Spleen (tissue), 11 donors: Measurements from ENCODE around the gene IGFALS. TPM values are rescaled to one million over a fixed set of nuclear protein-coding genes. Genes with fewer than 3 reads are reported as not detected.
A peak's percentile ranks its signal among the peaks of the same experiment; 100 is the strongest.

ENCODE experiments used
- DNase-seq: peaks from one replicate; pipeline ENCODE4 v3.0.0-alpha.2; 2020
- H3K27ac ChIP-seq, 8 donors: fragments of 200-600 bp; sonication (generic) in 7 of 8; 1 replicate in 4 of 8; 2 replicates in 4 of 8; pipeline versions ENCODE4 v1.5.0 to v1.8.0; 2016 to 2021; ENCODE audit warnings: inconsistent platforms in 4 of 8, mild to moderate bottlenecking in 4 of 8, moderate library complexity in 1 of 8
- H3K27me3 ChIP-seq, 7 donors: fragments of 200-600 bp; sonication (generic) in 6 of 7; replicated peaks in 1 of 7; 1 replicate in 4 of 7; 2 replicates in 3 of 7; pipeline versions ENCODE4 v1.5.0 to v1.8.0; 2016 to 2021; ENCODE audit warnings: inconsistent platforms in 3 of 7, mild to moderate bottlenecking in 1 of 7
- H3K36me3 ChIP-seq, 6 donors: fragments of 200-600 bp; sonication (generic) in 5 of 6; 1 replicate in 4 of 6; 2 replicates in 2 of 6; pipeline versions ENCODE4 v1.5.0 to v1.8.0; 2016 to 2021; ENCODE audit warnings: inconsistent platforms in 2 of 6
- H3K4me1 ChIP-seq, 6 donors: fragments of 200-600 bp; sonication (generic) in 5 of 6; 1 replicate in 3 of 6; 2 replicates in 3 of 6; pipeline versions ENCODE4 v1.5.0 to v1.8.0; 2016 to 2021; ENCODE audit warnings: inconsistent platforms in 3 of 6
- H3K4me3 ChIP-seq, 8 donors: fragments of 200-600 bp; sonication (generic) in 7 of 8; 1 replicate in 4 of 8; 2 replicates in 4 of 8; pipeline versions ENCODE4 v1.5.0 to v1.8.0; 2016 to 2021; ENCODE audit warnings: inconsistent platforms in 4 of 8, mild to moderate bottlenecking in 4 of 8, moderate library complexity in 2 of 8
- H3K9me3 ChIP-seq, 8 donors: fragments of 200-600 bp; sonication (generic) in 7 of 8; 1 replicate in 4 of 8; 2 replicates in 4 of 8; pipeline versions ENCODE4 v1.5.0 to v1.8.0; 2016 to 2021; ENCODE audit warnings: inconsistent platforms in 4 of 8
- CTCF ChIP-seq, 11 experiments: fragments of 200-600 bp in 7 of 11; fragments of 450-650 bp in 4 of 11; sonication (generic) in 4 of 11; IDR thresholded peaks in 8 of 11; conservative IDR thresholded peaks in 3 of 11; 1 replicate in 7 of 11; 2 replicates in 4 of 11; pipeline versions ENCODE4 v1.4.0 to v1.8.0; 2016 to 2021; ENCODE audit warnings: antibody characterized with exemption in 11 of 11, inconsistent platforms in 4 of 11, mild to moderate bottlenecking in 1 of 11
- POLR2A ChIP-seq, 3 donors: fragments of 450-650 bp; IDR thresholded peaks; one replicate each; pipeline ENCODE4 v1.5.1; 2017; ENCODE audit warnings: antibody characterized with exemption in 3 of 3, mild to moderate bottlenecking in 1 of 3
- POLR2AphosphoS5 ChIP-seq, 3 donors: sonication (generic); formaldehyde crosslinking; IDR thresholded peaks; one replicate each; pipeline ENCODE4 v1.5.1; 2017; ENCODE audit warnings: antibody characterized with exemption in 3 of 3
- WGBS, 5 donors: extraction: QIAGEN DNeasy Blood & Tissue Kit in 3 of 5; methylation state at CpG; one replicate each; pipeline versions ENCODE4 v1.1.5 to v1.1.7; 2013 to 2018; 5-methylcytosine and 5-hydroxymethylcytosine counted together
- intact Hi-C: fragments of 100-400 bp; cut with DNase I; formaldehyde crosslinking; loops from one replicate; pipeline ENCODE4 v1.15.0; 2023; ENCODE audit warnings: low total_unique reads
- polyA plus RNA-seq, 3 donors: library from polyadenylated mRNA; stranded (reverse); fragments of 200-250 nt; gene quantifications; one replicate each; pipeline ENCODE4 v1.2.1, GENCODE V29; 2013
- total RNA-seq, 7 donors: library from RNA; depleted of rRNA in 3 of 7; stranded (reverse); fragments of >200 nt in 3 of 7; fragmentation: NEBNext Ultra II Directional in 4 of 7; extraction: Animal tissue kit (Norgen Biotek cat#: 25700) in 4 of 7; gene quantifications; one replicate each; pipeline versions ENCODE4 v1.1.0 to v1.2.1, GENCODE V29; 2016 to 2021
- donor health status: healthy with polysubstance abuse.
- donor health status: DM: no; HTN: no; CAD: no; lungs with moderate emphysema.
- donor health status: DM: no; HTN: no; CAD: no.
- donor health status: Bipolar disorder and iron deficiency.
- donor health status: healthy.
- donor health status: DM: no; HTN: no; CAD: no.
- donor health status: DM: yes; HTN: yes; CAD: no.

IGFALS gene
- total and polyA plus RNA-seq, 10 donors = 0.14 to 0.63 (median 0.29) TPM; not detected in 2

- DNase-seq = peak; percentile 59
- Histone ChIP-seq H3K4me1 (peaks cover 0 to 8% (median 0%) of the 10 kb centered on the region in 6 donors), H3K9me3 (no peaks in the 10 kb centered on the region), H3K27me3 (no peaks in the 10 kb centered on the region), H3K4me3 (no peak overlapping the region), H3K27ac (no peak overlapping the region), H3K36me3 (peaks cover 0 to 98% (median 61%) of the 10 kb centered on the region in 6 donors)
- TF ChIP-seq CTCF (IDR thresholded peaks at IDR 0.05 in 8 of 11, conservative IDR thresholded peaks at IDR 0.05 in 3 of 11) (no peak), POLR2A (IDR thresholded peaks at IDR 0.05) (no peak), POLR2AphosphoS5 (IDR thresholded peaks at IDR 0.05) (no peak)
- intact Hi-C loops = no loop called here
- WGBS, 5 donors = 92 to 95% (median 94%) methylated on average over 18 of the region's 18 CpGs
These were observed 34.6 kb downstream of the IGFALS start for GRCh38 chr16:1758923-1759322.

- no peak for TF ChIP-seq CTCF (IDR thresholded peaks at IDR 0.05 in 8 of 11, conservative IDR thresholded peaks at IDR 0.05 in 3 of 11)
- TF ChIP-seq POLR2AphosphoS5 (IDR thresholded peaks at IDR 0.05) = peak in 1 of 3 donors; percentile 13
- no peaks in the 10 kb centered on the region for H3K27me3 ChIP-seq
- DNase-seq = peak; percentile 59
- H3K4me3 ChIP-seq = no peak overlapping the region
- H3K27ac ChIP-seq = no peak overlapping the region
- H3K36me3 ChIP-seq = peaks cover 0 to 98% (median 57%) of the 10 kb centered on the region in 6 donors
- H3K9me3 ChIP-seq = no peaks in the 10 kb centered on the region
- H3K4me1 ChIP-seq = peaks cover 0 to 8% (median 0%) of the 10 kb centered on the region in 6 donors
- intact Hi-C loops = no loop called here
- WGBS, 5 donors = 95 to 97% (median 96%) methylated on average over 31 to 37 of the region's 37 CpGs
These were observed 35.6 kb downstream of the IGFALS start for GRCh38 chr16:1757714-1758461.

GRCh38 chr16:1754204-1754603, 39.3 kb downstream of the IGFALS start:
- peaks cover 0 to 98% (median 62%) of the 10 kb centered on the region in 6 donors for H3K36me3 ChIP-seq
- H3K27me3 ChIP-seq = no peaks in the 10 kb centered on the region
- intact Hi-C loops = no loop called here
- no peak overlapping the region for H3K4me3 ChIP-seq
- TF ChIP-seq POLR2AphosphoS5 (IDR thresholded peaks at IDR 0.05) (no peak), CTCF (IDR thresholded peaks at IDR 0.05 in 8 of 11, conservative IDR thresholded peaks at IDR 0.05 in 3 of 11) (no peak), POLR2A (IDR thresholded peaks at IDR 0.05) (no peak)
- H3K9me3 ChIP-seq = no peaks in the 10 kb centered on the region
- no peak for DNase-seq
- peaks cover 0 to 8% (median 0%) of the 10 kb centered on the region in 6 donors for H3K4me1 ChIP-seq
- H3K27ac ChIP-seq = no peak overlapping the region
- 86 to 97% (median 94%) methylated on average over 12 of the region's 12 CpGs for WGBS, 5 donors

- TF ChIP-seq POLR2AphosphoS5 (IDR thresholded peaks at IDR 0.05) = no peak
- no peak for TF ChIP-seq CTCF (IDR thresholded peaks at IDR 0.05 in 8 of 11, conservative IDR thresholded peaks at IDR 0.05 in 3 of 11)
- no peak for TF ChIP-seq POLR2A (IDR thresholded peaks at IDR 0.05)
- DNase-seq = no peak
- Histone ChIP-seq H3K4me1 (peaks cover 0 to 8% (median 0%) of the 10 kb centered on the region in 6 donors), H3K27me3 (no peaks in the 10 kb centered on the region), H3K27ac (no peak overlapping the region), H3K9me3 (no peaks in the 10 kb centered on the region), H3K36me3 (peaks cover 3 to 98% (median 67%) of the 10 kb centered on the region in 6 donors), H3K4me3 (no peak overlapping the region)
- intact Hi-C loops = no loop called here
- 94 to 96% (median 94%) methylated on average over 14 of the region's 14 CpGs for WGBS, 5 donors
These were observed 40.7 kb downstream of the IGFALS start for GRCh38 chr16:1752853-1753252.
